Testis (tissue), 3 donors: ENCODE data around the gene TRIM8. TPM values are rescaled to one million over a fixed set of nuclear protein-coding genes. Genes with fewer than 3 reads are reported as not detected.
A peak's percentile ranks its signal among the peaks of the same experiment; 100 is the strongest.

Experiments used
- DNase-seq: peaks from one replicate; pipeline ENCODE4 v3.0.0-alpha.2; 2019
- H3K27ac ChIP-seq, 2 donors: fragments of 200-600 bp; sonication (generic); one replicate each; pipeline ENCODE4 v1.5.1; 2019
- H3K27me3 ChIP-seq: fragments of 200-600 bp; sonication (generic); one replicate; pipeline ENCODE4 v1.5.1; 2019
- H3K36me3 ChIP-seq: fragments of 200-600 bp; sonication (generic); one replicate; pipeline ENCODE4 v1.5.1; 2017; ENCODE audit warnings: low read depth; ENCODE audit errors: missing control alignments
- H3K4me1 ChIP-seq: fragments of 200-600 bp; sonication (generic); one replicate; pipeline ENCODE4 v1.5.1; 2019
- H3K4me3 ChIP-seq, 2 donors: fragments of 200-600 bp; sonication (generic); one replicate each; pipeline ENCODE4 v1.5.1; 2017 to 2019
- H3K9me3 ChIP-seq: fragments of 200-600 bp; sonication (generic); one replicate; pipeline ENCODE4 v1.5.1; 2017
- POLR2A ChIP-seq: fragments of 450-650 bp; IDR thresholded peaks from one replicate; pipeline ENCODE4 v1.6.1; 2017; ENCODE audit warnings: antibody characterized with exemption, mild to moderate bottlenecking, moderate library complexity
- WGBS, 2 donors: methylation state at CpG; one replicate each; pipeline ENCODE4 v1.1.5; 2018; 5-methylcytosine and 5-hydroxymethylcytosine counted together
- intact Hi-C: fragments of 100-400 bp; cut with DNase I; formaldehyde crosslinking; loops from one replicate; pipeline ENCODE4 v1.15.1; 2023; ENCODE audit warnings: low total_unique reads
- polyA plus RNA-seq: library from polyadenylated mRNA; stranded (reverse); fragments of 350-450 nt; fragmentation: Illumina TruSeq; extraction: RNeasy Lipid Tissue Mini Kit (QIAGEN cat#74804); gene quantifications from one replicate; pipeline ENCODE4 v1.2.3, GENCODE V29; 2014; ENCODE audit warnings: low read depth, low replicate concordance; ENCODE audit not compliant: insufficient read depth
- total RNA-seq, 2 donors: library from RNA; depleted of rRNA; stranded (reverse); fragments of >200 nt; gene quantifications; one replicate each; pipeline ENCODE4 v1.2.3, GENCODE V29; 2016
- TF ChIP-seq, protein P1 (sequence below), 3 experiments: fragments of 450-650 bp in 2 of 3; fragments of 200-600 bp in 1 of 3; sonication (generic) in 1 of 3; IDR thresholded peaks; one replicate each; pipeline ENCODE4 v1.5.1; 2016 to 2019; ENCODE audit warnings: antibody characterized with exemption in 3 of 3, mild to moderate bottlenecking in 2 of 3, moderate library complexity in 1 of 3

The TRIM8 gene
- total and polyA plus RNA-seq, 3 donors from 2014 or later, result 69.8 to 170 (median 114) TPM

DNA sequence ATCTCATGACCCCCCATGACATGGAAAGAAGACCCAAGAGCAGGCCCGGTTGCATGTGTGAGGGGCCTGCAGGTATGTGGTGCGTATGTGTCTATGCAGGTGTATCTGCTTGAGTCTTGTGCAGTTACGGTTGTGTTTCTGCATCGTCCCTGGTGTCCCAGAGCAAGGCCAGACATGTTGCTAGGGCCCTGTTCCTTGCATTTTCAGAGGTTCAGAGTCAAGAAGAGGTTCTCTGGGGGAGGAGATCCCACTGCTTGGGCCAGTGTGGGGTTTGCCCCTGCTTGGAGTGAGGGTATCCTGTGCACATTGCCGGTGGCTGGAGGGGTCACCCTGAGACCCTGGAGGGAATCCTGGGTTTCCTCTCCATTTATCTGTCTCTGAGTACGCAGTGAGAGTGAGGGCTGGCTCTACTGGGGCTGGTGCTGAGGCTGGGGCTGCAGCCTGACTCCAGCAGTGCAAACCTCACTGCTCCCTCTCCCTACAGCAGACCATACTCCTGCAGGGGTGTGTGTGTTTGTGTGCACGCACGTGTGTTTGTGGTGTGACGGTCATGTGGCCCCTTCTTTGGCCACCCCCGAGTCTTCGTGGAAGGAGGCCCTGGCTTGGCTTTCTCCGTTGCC lies 4.1 kb downstream of the TRIM8 start:
- Histone ChIP-seq H3K4me1 (peaks cover 67% of the 10 kb centered on the region), H3K27ac (peak overlapping the region in 1 of 2 donors; percentile 8), H3K36me3 (no peaks in the 10 kb centered on the region), H3K9me3 (no peaks in the 10 kb centered on the region), H3K27me3 (no peaks in the 10 kb centered on the region), H3K4me3 (no peak overlapping the region)
- TF ChIP-seq POLR2A, result no peak
- TF ChIP-seq, protein P1, sequence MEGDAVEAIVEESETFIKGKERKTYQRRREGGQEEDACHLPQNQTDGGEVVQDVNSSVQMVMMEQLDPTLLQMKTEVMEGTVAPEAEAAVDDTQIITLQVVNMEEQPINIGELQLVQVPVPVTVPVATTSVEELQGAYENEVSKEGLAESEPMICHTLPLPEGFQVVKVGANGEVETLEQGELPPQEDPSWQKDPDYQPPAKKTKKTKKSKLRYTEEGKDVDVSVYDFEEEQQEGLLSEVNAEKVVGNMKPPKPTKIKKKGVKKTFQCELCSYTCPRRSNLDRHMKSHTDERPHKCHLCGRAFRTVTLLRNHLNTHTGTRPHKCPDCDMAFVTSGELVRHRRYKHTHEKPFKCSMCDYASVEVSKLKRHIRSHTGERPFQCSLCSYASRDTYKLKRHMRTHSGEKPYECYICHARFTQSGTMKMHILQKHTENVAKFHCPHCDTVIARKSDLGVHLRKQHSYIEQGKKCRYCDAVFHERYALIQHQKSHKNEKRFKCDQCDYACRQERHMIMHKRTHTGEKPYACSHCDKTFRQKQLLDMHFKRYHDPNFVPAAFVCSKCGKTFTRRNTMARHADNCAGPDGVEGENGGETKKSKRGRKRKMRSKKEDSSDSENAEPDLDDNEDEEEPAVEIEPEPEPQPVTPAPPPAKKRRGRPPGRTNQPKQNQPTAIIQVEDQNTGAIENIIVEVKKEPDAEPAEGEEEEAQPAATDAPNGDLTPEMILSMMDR (IDR thresholded peaks at IDR 0.05), result no peak
- intact Hi-C loops, result loop anchor here (10.0 kb wide), 1 partner anchor 144 kb away; the partner anchor contains the start of genes ACTR1A and SUFU
- WGBS, 2 donors, result 36 to 58% methylated on average over 3 to 12 of the region's 12 CpGs
- no peak for DNase-seq

DNA sequence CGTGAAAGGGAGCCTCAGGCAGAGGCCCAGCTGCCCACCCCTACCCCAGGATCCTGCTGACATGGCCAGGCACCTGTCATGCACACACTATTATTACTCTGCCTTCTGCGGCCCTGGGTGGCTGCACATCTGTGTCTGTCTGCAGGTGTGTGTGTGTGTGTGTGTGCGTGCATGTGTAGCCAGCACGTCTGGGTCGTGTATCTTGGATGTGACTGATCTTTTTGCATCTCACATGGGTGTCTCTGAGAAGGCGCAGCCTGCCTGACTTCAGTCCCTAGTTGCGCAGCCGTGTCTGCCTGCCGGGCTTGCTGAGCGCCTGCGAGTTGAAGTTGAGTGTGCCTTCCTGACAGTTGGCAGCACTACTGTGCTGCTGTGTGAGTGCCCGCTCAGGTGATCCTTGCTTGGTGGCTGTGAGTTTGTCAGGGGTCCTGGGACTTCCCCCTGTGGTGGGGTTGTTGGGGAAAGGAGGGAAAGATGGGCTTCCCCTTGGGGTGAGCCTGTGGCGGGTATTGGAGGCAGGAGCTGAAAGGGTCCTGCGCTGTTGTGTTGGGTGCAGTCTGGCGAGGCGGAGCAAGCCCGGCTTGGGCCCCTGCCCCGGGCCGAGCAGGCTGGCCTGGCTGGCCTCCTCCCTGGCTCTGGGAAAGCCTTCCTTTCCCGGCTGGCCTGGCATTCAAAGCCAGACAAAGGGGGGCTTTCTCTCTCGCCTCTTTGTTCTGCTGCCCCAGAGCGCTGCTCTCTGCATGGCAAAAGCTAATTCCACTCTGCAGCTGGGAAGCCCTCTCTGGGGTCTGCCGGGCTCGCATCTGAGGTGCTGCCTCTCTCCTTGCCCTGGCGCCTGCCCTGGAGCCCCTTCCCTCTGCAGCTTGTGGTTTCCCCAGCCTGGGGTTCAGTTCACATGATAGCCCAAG lies 4.9 kb downstream of the TRIM8 start:
- no peaks in the 10 kb centered on the region for H3K36me3 ChIP-seq
- no peaks in the 10 kb centered on the region for H3K9me3 ChIP-seq
- H3K27me3 ChIP-seq, result no peaks in the 10 kb centered on the region
- no peak overlapping the region for H3K4me3 ChIP-seq
- peaks cover 68% of the 10 kb centered on the region for H3K4me1 ChIP-seq
- intact Hi-C loops, result loop anchor here (10.0 kb wide), 1 partner anchor 144 kb away; the partner anchor contains the start of genes ACTR1A and SUFU
- 37 to 43% methylated on average over 14 to 25 of the region's 25 CpGs for WGBS, 2 donors
- no peak for DNase-seq
- peak overlapping the region in 1 of 2 donors; percentile 21 for H3K27ac ChIP-seq
- TF ChIP-seq, protein P1 (IDR thresholded peaks at IDR 0.05), result no peak
- no peak for TF ChIP-seq POLR2A

DNA sequence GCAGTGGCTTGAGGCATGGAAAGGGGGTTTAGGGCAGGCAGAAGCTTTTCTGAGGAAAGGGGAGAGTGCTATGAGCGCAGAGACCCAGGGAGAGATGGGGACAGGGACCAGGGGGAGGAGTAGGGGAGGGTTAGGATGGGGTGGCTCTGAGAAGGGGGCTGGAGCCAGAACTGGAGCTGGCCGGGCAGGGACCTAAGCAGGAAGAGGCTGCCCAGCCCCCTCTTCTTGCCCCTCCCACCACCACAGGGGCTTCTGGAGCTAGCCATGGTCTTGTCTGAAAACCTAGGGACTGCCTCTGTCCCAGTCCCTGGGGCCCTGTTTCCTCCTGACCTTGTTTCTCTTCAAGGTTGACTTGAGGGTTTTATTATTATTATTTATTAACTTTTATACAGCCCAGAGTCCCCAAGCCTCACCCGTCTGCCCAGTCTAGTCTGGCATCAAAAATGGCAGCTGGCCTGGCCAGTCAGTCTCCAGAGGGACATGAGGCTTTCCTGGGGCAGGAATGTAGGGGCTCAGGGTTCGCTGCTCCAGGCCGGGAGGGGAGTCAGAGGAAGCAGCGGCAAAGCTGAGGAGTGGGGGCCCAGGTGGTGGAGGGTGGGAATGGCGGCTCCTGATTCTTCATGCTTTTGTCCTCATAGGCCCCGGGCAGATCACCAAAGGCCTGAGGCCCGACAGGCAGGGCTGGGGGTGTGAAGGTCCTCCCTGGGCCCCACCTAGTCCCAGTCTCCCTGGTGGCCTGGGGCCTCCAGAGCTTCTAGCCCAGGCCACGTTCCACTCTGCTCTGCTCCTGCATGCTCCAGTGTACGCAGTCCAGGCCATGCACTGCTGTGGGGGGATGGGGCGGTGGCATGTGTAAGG lies 5.7 kb downstream of the TRIM8 start:
- 65% methylated on average over 10 to 11 of the region's 12 CpGs for WGBS, 2 donors

More for the DNA sequence above, 5.7 kb downstream of the TRIM8 start:
- TF ChIP-seq, protein P1 (IDR thresholded peaks at IDR 0.05), result no peak
- no peak for TF ChIP-seq POLR2A
- peak overlapping the region in 1 of 2 donors; percentile 21 for H3K27ac ChIP-seq
- H3K9me3 ChIP-seq, result no peaks in the 10 kb centered on the region
- H3K4me1 ChIP-seq, result peaks cover 68% of the 10 kb centered on the region
- H3K4me3 ChIP-seq, result no peak overlapping the region
- no peaks in the 10 kb centered on the region for H3K27me3 ChIP-seq
- H3K36me3 ChIP-seq, result no peaks in the 10 kb centered on the region
- DNase-seq, result no peak
- intact Hi-C loops, result loop anchor here (10.0 kb wide), 1 partner anchor 145 kb away; the partner anchor contains the start of genes ACTR1A and SUFU
